KMS-11 (cell line): Measurements from ENCODE around the gene CD38.
"Not testable (repeated sequence)": the region's sequence is repeated elsewhere in the genome, so short reads cannot be mapped to it uniquely, and the experiment has no call there.

Experiments
- H2AFZ ChIP-seq: fragments of 200-600 bp; sonication (generic); 2 replicates; pipeline ENCODE4 v1.6.1; 2016; ENCODE audit warnings: antibody characterized with exemption, mixed run types, low read depth
- H3K27ac ChIP-seq: fragments of 200-600 bp; sonication (generic); 2 replicates; pipeline ENCODE4 v1.6.1; 2016; ENCODE audit warnings: mild to moderate bottlenecking, mixed run types
- H3K27me3 ChIP-seq: fragments of 200-600 bp; sonication (generic); 2 replicates; pipeline ENCODE4 v1.6.1; 2017; ENCODE audit warnings: mild to moderate bottlenecking, low read depth, mixed run types, moderate library complexity; ENCODE audit not compliant: insufficient read depth
- H3K36me3 ChIP-seq: fragments of 200-600 bp; sonication (generic); 2 replicates; pipeline ENCODE4 v1.6.1; 2017; ENCODE audit warnings: mild to moderate bottlenecking, mixed run types; ENCODE audit not compliant: insufficient read depth
- H3K4me1 ChIP-seq: fragments of 200-600 bp; sonication (generic); 2 replicates; pipeline ENCODE4 v1.6.1; 2016; ENCODE audit warnings: mild to moderate bottlenecking, low read depth, mixed run types; ENCODE audit not compliant: poor library complexity, severe bottlenecking
- H3K4me2 ChIP-seq: fragments of 200-600 bp; sonication (generic); 2 replicates; pipeline ENCODE4 v1.7.0; 2016; ENCODE audit warnings: mild to moderate bottlenecking, mixed run types
- H3K4me3 ChIP-seq: fragments of 200-600 bp; sonication (generic); IDR thresholded peaks from 2 replicates; pipeline ENCODE4 v1.6.1; 2017; ENCODE audit warnings: low read depth, low read length, mixed read lengths; ENCODE audit not compliant: insufficient read depth
- H3K79me2 ChIP-seq: fragments of 200-600 bp; sonication (generic); 2 replicates; pipeline ENCODE4 v1.6.1; 2016; ENCODE audit warnings: low read depth, mixed run types; ENCODE audit not compliant: insufficient read depth
- H3K9ac ChIP-seq: fragments of 200-600 bp; sonication (generic); 2 replicates; pipeline ENCODE4 v1.6.1; 2016; ENCODE audit warnings: mild to moderate bottlenecking, mixed run types
- H4K20me1 ChIP-seq: fragments of 200-600 bp; sonication (generic); 2 replicates; pipeline ENCODE4 v1.6.1; 2016; ENCODE audit warnings: mild to moderate bottlenecking, mixed run types; ENCODE audit not compliant: insufficient read depth
- CTCF ChIP-seq: fragments of 200-600 bp; sonication (generic); conservative IDR thresholded peaks from 2 replicates; pipeline ENCODE4 v1.6.1; 2017; ENCODE audit warnings: low read depth, mild to moderate bottlenecking, antibody characterized with exemption, low read length, moderate library complexity, mixed read lengths

CD38 gene

GRCh38 chr4:15799141-15799540, 21.0 kb downstream of the CD38 start:
- Histone ChIP-seq H3K27ac (no peak overlapping the region), H3K4me1 (peaks cover 11% of the 10 kb centered on the region), H2AFZ (no peak overlapping the region), H3K36me3 (no peaks in the 10 kb centered on the region), H3K27me3 (no peaks in the 10 kb centered on the region), H3K4me2 (no peak overlapping the region), H3K9ac (no peak overlapping the region), H3K4me3 (no peak overlapping the region), H3K79me2 (no peaks in the 10 kb centered on the region), H4K20me1 (no peaks in the 10 kb centered on the region)
- no peak for TF ChIP-seq CTCF

DNA sequence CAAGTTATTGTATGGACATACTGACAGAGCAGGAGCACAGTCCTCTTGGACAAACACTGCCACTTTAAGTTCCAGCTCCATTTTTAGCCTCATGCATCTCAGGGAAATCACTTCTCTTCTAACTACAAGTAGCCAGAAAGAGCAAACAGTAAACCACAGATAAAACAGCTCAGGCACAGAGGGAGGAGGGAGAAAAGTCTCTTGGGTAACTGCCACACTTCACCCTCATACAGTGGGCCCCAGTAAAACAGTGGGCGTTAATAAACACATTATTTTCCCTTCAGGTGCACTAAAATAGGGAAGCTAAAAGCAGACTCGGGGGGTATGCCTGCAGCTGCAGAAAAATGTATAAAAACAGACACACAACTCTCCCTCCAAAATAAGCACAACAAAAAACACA, 21.6 kb downstream of the CD38 start:
- Histone ChIP-seq H3K36me3 (no peaks in the 10 kb centered on the region), H3K27ac (no peak overlapping the region)

DNA sequence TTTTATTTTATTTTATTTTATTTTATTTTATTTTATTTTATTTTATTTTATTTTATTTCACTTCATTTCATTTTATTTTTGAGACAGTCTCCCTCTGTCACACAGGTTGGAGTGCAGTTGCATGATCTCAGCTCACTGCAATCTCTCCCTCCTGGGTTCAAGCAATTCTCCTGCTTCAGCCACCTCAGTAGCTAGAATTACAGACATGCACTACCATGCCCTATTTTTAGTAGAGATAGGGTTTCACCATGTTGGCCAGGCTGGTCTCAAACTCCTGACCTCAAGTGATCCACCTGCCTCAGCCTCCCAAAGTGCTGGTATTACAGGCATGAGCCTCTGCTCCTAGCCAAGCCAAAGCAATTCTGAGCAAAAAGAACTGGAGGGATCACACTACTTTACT, 24.4 kb downstream of the CD38 start:
- H3K4me1 ChIP-seq = peaks cover 11% of the 10 kb centered on the region
- not testable (repeated sequence) for H3K4me2 ChIP-seq, H3K9ac ChIP-seq, H2AFZ ChIP-seq, H3K27ac ChIP-seq, H3K4me3 ChIP-seq, H4K20me1 ChIP-seq, H3K36me3 ChIP-seq, H3K79me2 ChIP-seq, H3K27me3 ChIP-seq

More for the DNA sequence above, 21.6 kb downstream of the CD38 start:
- Histone ChIP-seq H3K27me3 (no peaks in the 10 kb centered on the region), H3K4me2 (no peak overlapping the region), H3K4me1 (peaks cover 11% of the 10 kb centered on the region), H3K9ac (no peak overlapping the region), H3K79me2 (no peaks in the 10 kb centered on the region), H3K4me3 (no peak overlapping the region), H2AFZ (no peak overlapping the region), H4K20me1 (no peaks in the 10 kb centered on the region)
- no peak for TF ChIP-seq CTCF

DNA sequence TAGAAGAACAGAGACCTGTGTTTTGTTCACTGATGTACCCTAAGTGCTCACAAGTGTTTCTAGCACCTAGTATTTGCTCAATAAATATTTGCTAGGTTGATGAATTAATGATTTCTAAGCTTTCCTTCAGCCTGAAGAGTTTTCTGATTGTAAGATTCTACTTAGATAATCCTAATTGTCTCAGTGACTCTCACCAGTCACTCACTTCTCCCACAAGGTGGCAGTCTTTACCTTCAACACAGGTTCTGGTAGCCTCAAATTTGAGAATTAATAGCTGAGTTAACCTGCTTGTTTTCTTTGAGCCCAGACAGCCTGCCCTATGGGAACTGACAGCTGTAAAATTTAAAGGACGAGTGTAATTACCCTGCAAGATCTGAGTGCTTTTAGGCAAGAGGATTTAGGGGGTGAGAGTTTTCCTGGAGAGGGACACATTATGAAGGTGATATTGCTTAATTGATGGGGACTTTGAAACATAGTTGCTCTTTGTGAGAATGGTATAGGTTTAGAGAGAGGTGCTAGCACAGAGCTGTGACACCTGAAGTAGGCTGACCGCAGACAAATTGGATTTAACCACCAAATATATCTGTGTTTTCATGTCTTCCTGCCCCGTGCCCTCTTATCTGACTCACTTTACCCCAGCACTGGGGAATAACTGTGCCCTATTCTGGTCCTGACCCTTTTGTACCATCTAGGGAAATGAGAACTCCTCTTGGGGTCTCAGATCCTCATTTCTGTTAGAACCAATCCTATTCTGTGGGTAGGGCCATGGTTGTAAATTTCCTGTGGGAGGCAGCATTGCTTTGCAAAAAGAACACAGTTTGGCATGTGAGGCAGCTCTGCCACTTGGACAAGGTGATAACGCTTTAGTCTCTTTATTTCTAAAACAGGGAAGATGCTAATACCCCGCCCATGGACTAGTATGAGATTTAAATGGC, 27.7 kb downstream of the CD38 start:
- Histone ChIP-seq H3K9ac (no peak overlapping the region), H3K4me1 (peaks cover 25% of the 10 kb centered on the region), H3K27ac (no peak overlapping the region), H3K79me2 (no peaks in the 10 kb centered on the region), H3K27me3 (no peaks in the 10 kb centered on the region), H4K20me1 (no peaks in the 10 kb centered on the region), H2AFZ (no peak overlapping the region), H3K36me3 (no peaks in the 10 kb centered on the region), H3K4me3 (no peak overlapping the region), H3K4me2 (no peak overlapping the region)
- TF ChIP-seq CTCF = peak; percentile 66

- Histone ChIP-seq H3K4me3 (no peak overlapping the region), H2AFZ (no peak overlapping the region), H3K36me3 (no peaks in the 10 kb centered on the region), H3K27me3 (no peaks in the 10 kb centered on the region), H3K79me2 (no peaks in the 10 kb centered on the region), H3K27ac (no peak overlapping the region), H3K4me1 (peaks cover 14% of the 10 kb centered on the region), H3K4me2 (peak overlapping the region; percentile 71), H4K20me1 (no peaks in the 10 kb centered on the region), H3K9ac (no peak overlapping the region)
- no peak for TF ChIP-seq CTCF
Measured at GRCh38 chr4:15809058-15809457, 30.9 kb downstream of the CD38 start.
